ENCODE results near the gene RGS6.

RGS6 gene

GRCh38 chr14:72247896-72248465, 315.8 kb downstream of the RGS6 start:
- no peak for DNase-seq (ENCODE audit: low read depth in 2 of 2)

DNA sequence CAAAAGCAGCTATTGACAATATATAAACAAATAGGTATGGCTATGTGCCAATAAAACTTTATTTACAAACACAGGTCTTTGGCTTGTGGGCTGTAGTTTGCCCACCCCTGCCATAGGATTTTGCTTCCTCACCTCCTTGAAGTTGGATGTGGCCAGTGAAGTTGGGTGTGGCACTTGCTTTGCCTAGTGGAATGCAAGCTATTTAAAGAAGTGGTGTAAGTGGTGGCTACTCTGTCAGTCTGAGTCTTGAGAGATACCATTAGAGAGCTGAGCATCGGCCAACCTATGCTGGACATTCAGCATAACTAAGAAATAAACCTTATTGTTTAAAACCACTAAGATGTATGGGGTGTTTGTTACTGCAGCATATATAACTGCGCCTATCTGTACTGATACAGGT, 321.3 kb downstream of the RGS6 start:
- DNase-seq (ENCODE audit: low read depth in 2 of 2) = no peak

DNA sequence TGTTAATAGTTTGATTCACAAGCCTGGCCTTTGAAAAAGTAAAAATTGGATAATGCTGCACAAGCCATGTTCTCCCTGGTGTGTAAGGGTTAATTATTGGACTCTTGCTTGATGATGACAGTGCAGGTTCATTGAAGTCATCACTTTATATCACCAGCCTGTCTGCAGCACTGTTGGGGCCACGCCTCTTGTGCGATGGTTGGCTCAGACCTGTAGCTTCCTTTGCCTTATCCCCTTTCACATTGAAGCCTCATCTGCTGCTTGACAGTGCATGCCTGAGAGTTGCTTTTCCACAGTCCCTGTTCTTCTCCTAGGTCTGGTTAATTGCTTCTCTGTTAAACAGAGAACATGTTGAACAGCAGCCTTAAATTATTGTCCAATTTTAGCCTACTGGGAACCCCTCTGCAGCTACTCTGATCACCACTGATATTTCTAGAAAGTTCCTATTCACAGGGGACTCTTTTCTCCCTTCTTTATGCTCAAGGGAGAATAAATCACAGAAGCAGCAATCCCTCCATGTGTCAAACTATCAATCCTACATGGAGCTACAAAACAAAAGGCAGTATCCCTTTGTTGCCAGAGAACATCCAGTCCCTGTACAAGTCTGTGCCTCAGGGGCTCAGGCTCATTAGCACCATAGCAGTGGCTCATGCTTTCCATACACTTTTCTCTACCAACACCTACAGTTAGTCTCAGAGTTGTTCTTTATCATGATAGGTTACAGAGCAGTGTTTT, 322.1 kb downstream of the RGS6 start:
- no peak for DNase-seq (ENCODE audit: low read depth in 2 of 2)

- DNase-seq (ENCODE audit: low read depth in 2 of 2) = no peak
Observed at GRCh38 chr14:72254937-72255472, 322.8 kb downstream of the RGS6 start.

DNA sequence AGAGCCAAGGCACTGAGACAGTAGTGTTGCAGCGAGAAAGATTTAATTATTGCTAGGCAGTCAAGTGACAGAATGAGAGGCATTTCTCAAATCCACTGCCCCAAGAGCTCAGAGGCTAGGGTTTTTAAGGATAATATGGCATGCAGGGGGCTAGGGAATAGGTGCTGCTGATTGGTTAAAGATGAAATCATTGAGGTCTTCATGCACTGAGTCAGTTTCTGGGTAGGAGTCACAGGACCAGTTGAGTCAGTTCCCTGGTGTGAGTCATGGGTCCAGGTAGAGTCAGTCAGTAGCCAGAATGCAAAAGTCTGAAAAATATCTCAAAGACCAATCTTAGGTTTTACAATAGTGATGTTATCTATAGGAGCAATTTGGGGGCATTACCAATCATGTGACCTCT, 323.8 kb downstream of the RGS6 start:
- no peak for DNase-seq (ENCODE audit: low read depth in 2 of 2)

GRCh38 chr14:72261068-72261467, 328.8 kb downstream of the RGS6 start:
- DNase-seq (ENCODE audit: low read depth in 2 of 2) = no peak

DNA sequence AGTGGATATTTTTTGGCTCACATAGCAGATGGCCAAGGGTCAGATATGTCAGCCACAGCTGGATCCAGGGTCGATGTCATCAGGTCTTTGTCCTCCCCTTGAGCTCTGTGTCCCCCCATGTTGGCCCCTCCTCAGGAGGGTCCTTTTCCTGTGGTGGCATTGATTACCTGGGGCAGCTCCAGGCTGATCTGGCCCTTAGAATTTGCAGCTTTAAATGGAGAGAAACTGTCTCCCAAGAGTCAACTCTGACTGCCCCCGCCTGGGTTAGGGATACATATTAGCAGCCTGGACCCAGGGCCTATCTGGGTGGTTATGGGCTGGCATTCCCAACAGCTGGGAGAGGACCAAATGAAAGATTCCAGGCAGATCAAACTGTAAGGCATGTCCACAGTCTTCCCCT, 330.5 kb downstream of the RGS6 start:
- no peak for DNase-seq (ENCODE audit: low read depth in 2 of 2)

- DNase-seq (ENCODE audit: low read depth in 2 of 2) = no peak
Observed at GRCh38 chr14:72264716-72265115, 332.5 kb downstream of the RGS6 start.

DNA sequence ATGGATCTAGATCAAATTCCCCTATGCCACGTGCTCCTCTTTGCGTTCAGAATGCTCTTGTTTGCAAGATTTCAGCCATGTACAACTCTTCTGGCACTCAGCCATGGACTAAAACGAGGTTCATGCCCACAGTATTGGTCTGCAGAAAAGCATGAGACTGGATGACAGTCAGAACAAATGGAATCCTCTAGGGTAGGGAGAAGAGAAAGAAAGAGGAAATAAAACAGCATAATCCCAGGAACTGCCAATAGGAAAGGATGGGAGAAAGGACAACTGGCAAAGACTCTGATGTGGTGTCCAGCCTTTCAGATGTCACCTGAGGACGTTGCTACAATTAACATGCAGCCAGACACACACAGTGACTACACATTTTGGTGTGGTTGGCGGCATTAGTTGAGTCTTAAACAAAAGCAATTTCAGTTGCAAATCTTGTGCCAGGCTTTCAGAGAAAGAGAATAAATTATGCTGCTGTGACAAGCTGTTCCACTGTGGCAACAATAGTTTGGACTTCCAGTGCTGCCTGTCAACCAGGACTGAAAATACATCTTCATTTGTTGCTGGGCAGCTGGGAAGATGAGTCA, 338.0 kb downstream of the RGS6 start:
- DNase-seq (ENCODE audit: low read depth in 2 of 2) = no peak

GRCh38 chr14:72270749-72271148, 338.5 kb downstream of the RGS6 start:
- no peak for DNase-seq (ENCODE audit: low read depth in 2 of 2)

DNA sequence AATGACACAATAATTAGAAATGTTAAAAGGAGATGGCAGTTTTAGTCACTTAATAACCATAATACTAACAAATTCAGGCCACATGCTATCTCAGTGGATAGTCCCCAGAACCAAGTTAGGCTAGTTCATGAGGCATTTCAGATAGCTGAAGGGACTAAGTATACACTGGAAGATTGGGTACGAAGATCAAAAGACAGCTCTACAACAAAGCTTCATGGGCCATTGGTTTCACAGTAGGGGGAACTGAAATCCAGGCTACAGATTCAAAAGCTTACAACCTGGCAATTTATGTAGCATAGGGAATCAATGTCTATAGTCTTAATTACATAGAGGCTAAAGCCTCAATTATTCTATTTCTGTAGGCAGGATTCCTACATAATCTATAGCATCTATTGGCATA, 343.0 kb downstream of the RGS6 start:
- DNase-seq (ENCODE audit: low read depth in 2 of 2) = no peak

- no peak for DNase-seq (ENCODE audit: low read depth in 2 of 2)
Observed at GRCh38 chr14:72278316-72278715, 346.1 kb downstream of the RGS6 start.

DNA sequence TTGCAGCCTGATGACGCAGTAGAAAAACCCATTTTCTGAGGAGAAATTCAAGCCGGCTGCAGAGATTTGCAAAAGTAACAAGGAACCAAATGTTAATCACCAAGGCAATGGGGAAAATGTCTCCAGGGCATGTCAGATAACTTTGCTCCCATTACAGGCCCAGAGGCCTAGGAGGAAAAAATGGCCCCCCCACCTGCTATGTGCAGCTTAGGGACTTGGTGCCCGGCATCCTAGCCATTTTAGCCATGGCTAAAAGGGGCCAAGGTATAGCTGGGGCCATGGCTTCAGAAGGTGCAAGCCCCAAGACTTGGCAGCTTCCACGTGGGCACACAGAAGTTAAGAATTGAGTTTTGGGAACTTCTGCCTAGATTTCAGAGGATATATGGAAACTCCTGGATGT, 351.9 kb downstream of the RGS6 start:
- no peak for DNase-seq (ENCODE audit: low read depth in 2 of 2)

GRCh38 chr14:72290241-72290640, 358.0 kb downstream of the RGS6 start:
- no peak for DNase-seq (ENCODE audit: low read depth in 2 of 2)

DNA sequence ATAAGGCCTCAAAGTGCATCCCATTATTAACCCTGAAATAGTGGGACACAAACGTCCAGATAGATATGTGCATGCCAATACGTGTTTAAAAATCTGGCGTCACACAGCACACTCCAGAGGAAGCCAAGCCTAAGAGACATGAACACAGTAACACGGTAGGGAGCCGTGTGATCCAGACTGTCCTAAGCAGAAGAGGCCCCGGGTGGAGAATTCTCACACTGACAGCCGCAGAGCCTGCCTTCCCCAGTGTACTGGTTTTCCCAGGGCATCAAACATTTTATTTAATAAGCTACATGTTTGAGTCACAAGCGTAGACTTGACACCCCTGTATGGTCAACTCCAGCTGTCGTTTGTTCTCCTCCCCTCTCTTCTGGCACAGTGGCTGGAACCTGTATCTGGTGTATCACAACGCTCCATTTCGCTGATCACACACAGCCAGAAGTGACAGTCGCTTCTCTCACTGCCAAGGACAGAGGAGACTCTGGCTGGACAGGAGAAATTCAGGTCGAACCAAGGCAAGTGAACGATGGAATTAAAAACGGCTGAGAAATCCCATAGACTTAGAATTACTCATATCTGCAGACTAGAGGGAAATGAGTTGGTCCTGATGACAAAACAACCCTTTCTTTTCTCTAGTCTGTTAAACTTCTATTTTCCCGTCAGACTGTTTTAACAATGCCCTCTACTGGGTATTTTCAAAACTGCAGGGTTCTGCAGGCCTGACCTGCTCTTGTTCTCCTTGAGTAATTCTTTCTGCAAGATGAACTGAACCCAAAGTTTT, 359.9 kb downstream of the RGS6 start:
- DNase-seq (ENCODE audit: low read depth in 2 of 2) = no peak

DNA sequence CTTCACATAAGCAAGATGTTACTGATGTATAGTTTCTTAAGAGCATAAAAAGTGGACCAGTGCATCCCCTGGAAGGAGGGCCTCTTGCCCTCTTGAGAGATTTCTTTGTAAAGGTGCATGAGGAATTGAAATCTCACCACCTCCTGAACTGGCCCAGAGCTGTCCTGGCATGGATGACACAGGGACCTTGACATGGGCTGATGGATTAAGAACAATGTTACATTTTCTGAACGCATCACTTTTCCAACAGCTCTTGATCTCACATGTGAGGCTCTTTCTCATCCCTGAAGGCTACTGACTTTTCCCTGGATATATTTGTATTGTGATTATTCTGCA, 360.4 kb downstream of the RGS6 start:
- DNase-seq (ENCODE audit: low read depth in 2 of 2) = no peak

GRCh38 chr14:72301352-72301751, 369.1 kb downstream of the RGS6 start:
- no peak for DNase-seq (ENCODE audit: low read depth in 2 of 2)

DNA sequence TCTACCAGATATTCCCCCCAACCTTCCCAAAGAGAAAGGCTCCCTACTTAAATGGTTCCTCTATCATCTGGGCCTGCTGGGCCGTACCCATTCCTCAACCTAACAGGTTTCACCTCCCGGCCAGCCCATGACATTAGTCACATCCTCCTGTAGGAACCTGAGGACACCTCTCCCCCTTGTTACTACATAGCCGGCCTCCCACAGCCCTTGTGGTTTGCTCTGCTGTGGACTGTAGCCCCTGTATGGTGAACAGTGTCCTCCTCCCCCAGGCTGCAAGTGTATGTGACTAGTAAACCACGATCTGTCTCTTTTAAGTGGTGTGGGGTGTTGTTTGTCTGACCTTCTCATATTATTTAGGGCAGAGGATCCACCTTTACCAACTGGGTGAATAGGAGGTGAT, 371.7 kb downstream of the RGS6 start:
- no peak for DNase-seq (ENCODE audit: low read depth in 2 of 2)

GRCh38 chr14:72305561-72305960, 373.3 kb downstream of the RGS6 start:
- no peak for DNase-seq (ENCODE audit: low read depth in 2 of 2)

- DNase-seq (ENCODE audit: low read depth in 2 of 2) = no peak
Observed at GRCh38 chr14:72308967-72309485, 376.8 kb downstream of the RGS6 start.

GRCh38 chr14:72311116-72311515, 378.9 kb downstream of the RGS6 start:
- no peak for DNase-seq (ENCODE audit: low read depth in 2 of 2)

DNA sequence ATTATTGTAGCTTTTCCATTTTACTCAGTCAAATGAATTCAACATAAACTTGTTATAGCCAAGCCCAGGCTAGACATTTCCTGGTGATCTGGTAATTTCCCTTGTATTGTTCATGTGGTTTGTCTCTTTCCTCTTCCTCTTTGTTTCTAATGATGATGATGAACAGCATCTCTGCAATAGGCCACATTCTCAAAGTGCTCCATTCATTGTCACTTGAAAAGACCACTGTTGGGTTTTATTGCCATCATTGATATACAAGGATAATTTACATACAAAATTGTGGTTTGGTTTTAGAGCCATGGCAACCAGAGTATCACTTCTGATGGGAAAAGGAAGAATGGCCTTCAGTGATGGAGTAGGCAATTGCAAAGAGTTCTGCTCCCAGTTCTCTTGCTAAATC, 379.3 kb downstream of the RGS6 start:
- no peak for DNase-seq (ENCODE audit: low read depth in 2 of 2)
